Urothelium cell line (cell line): ENCODE measurements around the gene HYCC1.
"Not testable (repeated sequence)": the region's sequence is repeated elsewhere in the genome, so short reads cannot be mapped to it uniquely, and the experiment has no call there.

Experiments used
- DNase-seq: peaks from one replicate; pipeline ENCODE4 v3.0.0; 2011; ENCODE audit warnings: low spot score, mixed read lengths
- FAIRE-seq: peaks from 2 replicates; lab custom pipeline; 2011; peaks lifted over from hg19 to GRCh38; lab: Jason Lieb, UNC

HYCC1 gene

DNA sequence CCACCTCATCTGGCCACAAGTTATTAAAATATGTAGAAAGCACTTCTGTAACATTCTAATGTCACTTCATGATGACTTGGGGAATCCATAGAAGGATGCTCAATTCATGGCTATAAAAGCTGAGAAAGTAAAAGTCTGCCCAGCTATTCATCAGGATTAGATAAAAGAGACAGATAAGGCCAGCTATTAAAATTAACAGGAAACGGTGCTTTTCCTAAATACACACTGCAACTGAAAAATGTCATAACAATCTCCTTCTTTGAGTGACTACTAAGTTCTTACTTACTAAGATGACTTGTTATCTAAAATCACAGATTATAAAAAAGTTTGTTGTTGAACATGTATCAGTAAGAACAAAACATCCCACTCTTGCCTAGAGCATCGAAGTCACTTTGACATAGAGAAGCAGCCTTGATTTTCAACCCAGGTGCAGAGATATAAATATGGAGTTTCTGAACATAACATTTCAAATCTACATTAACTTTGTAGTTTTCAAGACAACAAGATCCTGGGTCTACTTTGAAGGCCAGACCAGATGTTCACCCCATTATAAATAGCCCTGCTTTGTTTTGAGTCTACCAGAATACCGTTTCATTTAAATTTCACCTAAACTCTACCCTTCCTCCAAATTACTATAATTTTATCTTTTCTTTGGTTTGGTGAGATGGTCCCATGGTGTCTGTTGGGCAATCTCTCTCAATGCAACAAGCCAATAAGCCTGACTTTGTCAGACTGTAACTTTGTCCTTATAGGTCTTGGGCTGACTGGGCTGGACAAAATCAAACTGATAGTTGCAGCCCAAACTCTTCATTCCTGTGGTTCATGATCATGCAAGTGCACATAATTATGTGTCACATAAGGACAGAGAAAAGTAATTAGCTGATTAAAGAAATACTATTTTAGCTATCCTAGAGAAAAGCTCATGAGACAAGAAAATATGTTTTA, 24.0 kb downstream of the HYCC1 start:
- DNase-seq, result no peak
- FAIRE-seq, result no peak

DNA sequence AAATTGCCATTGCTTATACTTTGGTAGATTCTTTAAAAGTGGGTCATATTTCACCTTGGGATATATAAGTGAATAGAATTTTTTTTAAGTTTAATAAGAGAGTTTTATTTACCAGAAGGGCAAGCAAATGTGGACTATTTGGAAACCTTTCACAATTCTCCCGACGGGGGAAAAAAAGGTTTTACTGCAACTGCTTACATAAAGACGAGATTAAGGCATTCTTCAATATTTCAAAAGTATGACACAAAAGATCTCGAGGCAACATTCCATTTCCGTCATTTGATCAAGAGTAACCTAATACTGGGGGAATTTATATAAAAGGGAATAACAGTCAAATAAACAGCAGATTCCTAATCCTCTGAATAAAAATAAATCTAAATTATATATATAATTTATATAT, 28.5 kb downstream of the HYCC1 start:
- DNase-seq (no peak), FAIRE-seq (no peak)

DNA sequence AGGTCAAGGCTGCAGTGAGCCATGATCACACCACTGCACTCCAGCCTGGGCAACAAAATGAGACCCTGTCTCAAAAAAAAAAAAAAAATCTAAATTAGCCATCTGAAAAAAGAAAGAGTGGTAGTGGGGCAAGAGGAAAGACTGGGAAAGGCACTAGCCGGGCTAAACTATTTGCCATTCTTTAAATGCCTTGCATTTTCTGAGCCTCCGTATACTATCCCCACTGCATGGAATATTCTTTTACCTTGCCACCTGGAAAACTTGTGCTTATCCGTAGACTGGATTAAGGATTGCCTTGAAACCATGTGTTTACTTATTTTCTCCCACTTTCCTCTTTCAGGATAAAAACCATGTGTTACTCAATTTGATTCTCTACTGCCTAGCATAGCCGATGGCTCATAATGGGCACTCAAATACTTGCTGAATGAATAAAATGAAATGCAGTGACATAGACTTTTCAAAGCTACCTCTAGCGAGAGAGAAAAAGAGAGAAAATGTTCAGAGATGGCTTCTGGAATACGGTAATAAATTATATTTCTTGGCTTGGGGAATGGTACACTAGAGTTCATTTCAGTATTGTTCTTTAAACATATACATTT, 30.6 kb downstream of the HYCC1 start:
- DNase-seq (no peak), FAIRE-seq (no peak)

DNA sequence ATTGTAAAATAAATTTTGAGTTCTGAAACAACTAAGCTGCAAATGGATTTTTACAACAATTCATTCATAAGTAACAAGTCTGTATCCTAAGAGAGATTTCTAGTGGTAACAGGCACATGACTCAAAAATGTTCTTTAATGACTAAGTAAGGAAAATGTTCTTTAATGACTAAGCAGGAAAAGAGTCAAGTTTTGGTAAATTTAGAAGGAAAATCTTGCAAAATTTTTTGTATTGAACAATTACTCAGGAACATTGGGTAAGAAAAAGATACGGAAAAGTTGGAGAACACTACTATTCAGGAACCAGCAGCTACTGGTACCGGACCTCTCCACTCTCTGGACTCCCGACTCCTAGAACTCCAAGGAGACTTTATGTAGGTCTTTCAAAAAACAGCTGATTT, 33.5 kb downstream of the HYCC1 start:
- FAIRE-seq (no peak), DNase-seq (no peak)

DNA sequence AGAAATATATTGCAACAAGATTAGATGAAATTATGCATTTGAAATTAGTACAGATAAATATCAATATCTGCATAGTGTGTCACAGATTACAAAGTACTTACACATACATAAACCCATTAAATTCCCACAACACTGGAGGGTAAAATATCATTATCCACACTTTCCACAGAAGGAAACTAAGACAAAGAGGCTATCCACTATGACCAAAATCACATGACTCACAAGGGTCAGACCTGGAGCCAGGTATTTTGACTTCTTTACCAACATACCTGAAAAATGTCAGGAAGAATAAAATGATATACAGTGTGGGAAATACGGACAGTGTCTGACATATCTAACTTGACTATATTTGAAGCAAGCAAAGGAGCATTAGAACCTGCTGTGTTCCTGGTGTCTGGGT, 34.1 kb downstream of the HYCC1 start:
- FAIRE-seq (no peak), DNase-seq (no peak)

DNA sequence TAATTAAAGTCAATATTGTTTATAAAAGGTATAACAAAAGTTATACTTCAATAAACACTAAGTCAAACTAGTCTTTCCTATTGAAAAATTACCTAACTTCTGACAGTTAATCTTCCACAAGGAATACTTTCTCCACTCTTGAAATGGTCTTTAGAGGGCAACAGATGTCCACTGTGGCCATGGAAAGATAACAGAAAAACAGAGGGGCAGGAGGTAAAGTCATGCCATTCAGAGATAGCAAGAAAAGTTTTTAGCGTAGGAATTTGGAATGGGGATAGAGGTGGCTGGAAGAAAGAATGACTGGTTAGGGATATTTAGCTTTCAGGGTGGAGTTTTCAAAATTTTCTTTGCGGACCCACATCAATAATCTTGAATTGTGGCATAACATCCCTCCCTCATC, 34.7 kb downstream of the HYCC1 start:
- FAIRE-seq, result no peak
- DNase-seq, result no peak

DNA sequence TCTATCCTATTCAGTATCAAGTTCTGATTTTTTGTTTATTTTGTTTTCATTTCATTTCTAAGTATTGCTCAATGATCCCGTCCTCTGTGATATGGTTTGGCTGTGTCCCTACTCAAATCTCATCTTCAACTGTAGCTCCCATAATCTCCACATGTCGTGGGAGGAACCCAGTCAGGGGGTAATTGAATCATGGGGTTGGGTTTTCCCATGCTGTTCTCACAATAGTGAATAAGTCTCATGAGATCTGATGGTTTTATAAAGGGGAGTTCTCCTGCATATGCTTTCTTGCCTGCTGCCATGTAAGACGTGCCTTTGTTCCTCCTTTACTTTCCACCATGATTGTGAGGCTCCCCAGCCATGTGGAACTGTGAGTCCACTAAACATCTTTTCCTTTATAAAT, 39.3 kb downstream of the HYCC1 start:
- DNase-seq, FAIRE-seq: not testable (repeated sequence)

DNA sequence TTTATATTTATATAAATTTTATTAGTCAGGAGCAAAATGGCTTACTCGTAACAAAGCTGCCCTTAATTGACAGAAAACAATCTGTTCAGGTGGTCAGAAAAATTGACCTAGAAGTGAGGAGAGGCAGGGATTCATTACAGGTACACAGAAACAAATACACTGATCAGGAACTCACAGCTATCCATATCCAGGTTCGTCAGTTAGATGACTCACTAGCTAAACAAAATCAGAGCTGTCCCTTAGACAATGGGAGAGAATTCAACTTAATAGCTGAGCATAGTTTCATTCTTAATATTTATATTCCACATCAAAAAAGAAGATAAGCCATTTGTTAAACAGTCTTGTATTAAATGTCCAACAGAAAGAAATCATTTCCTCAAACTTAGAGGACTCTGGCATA, 41.7 kb downstream of the HYCC1 start:
- no peak for FAIRE-seq
- DNase-seq, result no peak

DNA sequence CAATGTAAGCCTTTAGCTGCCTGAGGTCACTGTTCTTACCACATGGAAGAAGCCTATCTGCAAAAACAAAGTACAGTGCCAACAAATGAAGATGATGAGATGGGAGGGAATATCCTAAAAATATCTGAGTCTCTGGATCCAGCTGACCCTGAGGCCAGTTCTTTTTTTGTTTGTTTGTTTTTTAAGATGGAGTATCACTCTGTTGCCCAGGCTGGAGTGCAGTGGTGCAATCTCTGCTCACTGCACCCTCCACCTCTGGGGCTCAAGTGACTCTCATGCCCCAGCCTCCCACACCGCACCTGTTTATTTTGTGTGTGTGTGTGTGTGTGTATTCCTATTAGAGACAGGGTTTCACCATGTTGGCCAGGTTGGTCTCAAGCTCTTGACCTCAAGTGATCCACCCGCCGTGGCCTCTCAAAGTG, 44.9 kb downstream of the HYCC1 start:
- no peak for FAIRE-seq
- DNase-seq, result no peak
